ENCODE measurements around the gene CRIP3. TPM values are rescaled to one million over a fixed set of nuclear protein-coding genes. Genes with fewer than 3 reads are reported as not detected.

CRIP3 gene
- total RNA-seq, 1 experiment from 2014 or later: 16.9 TPM

DNA sequence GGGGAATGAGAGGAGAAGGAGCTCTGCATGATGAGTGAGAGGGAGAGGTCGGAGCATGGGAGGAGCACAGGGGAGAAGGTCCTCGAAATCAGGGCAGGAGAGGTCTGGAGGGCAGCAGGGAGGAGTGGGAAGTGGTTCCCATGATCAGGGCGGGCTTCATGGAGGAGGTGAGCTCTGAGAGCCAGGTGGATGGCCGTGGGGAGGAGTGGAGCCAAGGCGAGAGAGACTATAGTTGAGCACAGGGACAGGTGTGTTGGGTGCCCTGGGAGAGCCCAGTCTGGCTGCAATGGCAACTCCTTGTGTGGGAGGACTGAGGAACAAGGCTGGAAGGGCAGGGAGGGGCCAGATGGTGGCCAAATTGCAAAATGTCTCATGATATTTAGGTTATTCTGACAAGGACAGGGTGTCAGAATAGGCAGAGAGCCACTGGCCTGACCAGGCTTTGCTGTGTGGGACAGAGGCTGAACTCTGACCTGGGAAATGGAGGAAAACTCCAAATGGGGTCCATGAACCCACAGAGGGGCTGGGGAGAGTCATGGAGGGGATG is 44.0 kb downstream of the CRIP3 start:
- no peaks in the 10 kb centered on the region for H3K9me3 ChIP-seq (ENCODE audit: control insufficient read depth, low read depth, low read length)
- H3K56ac ChIP-seq (ENCODE audit: insufficient read length, low read depth, low read length): no peak overlapping the region
- H2AK5ac ChIP-seq (ENCODE audit: insufficient read length, low read length): no peak overlapping the region
- no peak overlapping the region for H2BK12ac ChIP-seq (ENCODE audit: insufficient read length, low read depth, low read length)
- Mint-ChIP-seq H3K4me3 (0 out of 5 replicates have a peak overlapping the region, but pooled peaks of 1 of the 2 experiments have one; percentile 13), H3K27me3 (ENCODE audit: low read depth) (peaks cover 25% of the 10 kb centered on the region), H3K4me1 (peaks cover 21 to 35% of the 10 kb centered on the region in 2 experiments), H3K9me3 (no peaks in the 10 kb centered on the region; a peak in 1 of 5 replicates), H3K27ac (0 out of 7 replicates have a peak overlapping the region, but pooled peaks of 1 of the 3 experiments have one; percentile 63), H3K36me3 (ENCODE audit: insufficient read depth in 1 of 3, low read depth in 3 of 3) (no peaks in the 10 kb centered on the region; a peak in 1 of 7 replicates)
- H3K18ac ChIP-seq (ENCODE audit: insufficient read length, low read depth, low read length): no peak overlapping the region
- peaks cover 7% of the 10 kb centered on the region; the same call in 1 of the 2 replicates for H3K4me1 ChIP-seq (ENCODE audit: insufficient read depth, low read length)
- no peak overlapping the region for H4K8ac ChIP-seq (replicated peaks; ENCODE audit: insufficient read length, low read depth, low read length)
- H3K27ac ChIP-seq (ENCODE audit: insufficient read length, low read depth, low read length): no peak overlapping the region
- H3K4ac ChIP-seq (ENCODE audit: low read depth, low read length): no peak overlapping the region
- H4K91ac ChIP-seq (ENCODE audit: insufficient read length, low read depth, low read length): no peak overlapping the region
- TF ChIP-seq, protein P1, sequence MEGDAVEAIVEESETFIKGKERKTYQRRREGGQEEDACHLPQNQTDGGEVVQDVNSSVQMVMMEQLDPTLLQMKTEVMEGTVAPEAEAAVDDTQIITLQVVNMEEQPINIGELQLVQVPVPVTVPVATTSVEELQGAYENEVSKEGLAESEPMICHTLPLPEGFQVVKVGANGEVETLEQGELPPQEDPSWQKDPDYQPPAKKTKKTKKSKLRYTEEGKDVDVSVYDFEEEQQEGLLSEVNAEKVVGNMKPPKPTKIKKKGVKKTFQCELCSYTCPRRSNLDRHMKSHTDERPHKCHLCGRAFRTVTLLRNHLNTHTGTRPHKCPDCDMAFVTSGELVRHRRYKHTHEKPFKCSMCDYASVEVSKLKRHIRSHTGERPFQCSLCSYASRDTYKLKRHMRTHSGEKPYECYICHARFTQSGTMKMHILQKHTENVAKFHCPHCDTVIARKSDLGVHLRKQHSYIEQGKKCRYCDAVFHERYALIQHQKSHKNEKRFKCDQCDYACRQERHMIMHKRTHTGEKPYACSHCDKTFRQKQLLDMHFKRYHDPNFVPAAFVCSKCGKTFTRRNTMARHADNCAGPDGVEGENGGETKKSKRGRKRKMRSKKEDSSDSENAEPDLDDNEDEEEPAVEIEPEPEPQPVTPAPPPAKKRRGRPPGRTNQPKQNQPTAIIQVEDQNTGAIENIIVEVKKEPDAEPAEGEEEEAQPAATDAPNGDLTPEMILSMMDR (conservative IDR thresholded peaks at IDR 0.05): no peak
- no peak overlapping the region for H2AFZ ChIP-seq (ENCODE audit: low read length)
- H3K23me2 ChIP-seq (ENCODE audit: insufficient read length, low read depth, low read length, poor library complexity, severe bottlenecking): no peaks in the 10 kb centered on the region
- no peak overlapping the region for H2BK20ac ChIP-seq (ENCODE audit: low read depth, low read length, poor library complexity, severe bottlenecking)
- H3K9ac ChIP-seq (ENCODE audit: extremely low read depth, insufficient read length, low read length): no peak overlapping the region
- no peak for DNase-seq
- WGBS (ENCODE audit: extremely low coverage, insufficient read length, low lambda C conversion rate): no CpG with 5 or more reads among the region's 5 CpGs
- H3K14ac ChIP-seq (ENCODE audit: insufficient read depth, low read length): no peak overlapping the region
- H3K27me3 ChIP-seq (ENCODE audit: insufficient read depth, low read length): peaks cover 12% of the 10 kb centered on the region
- no peaks in the 10 kb centered on the region for H4K20me1 ChIP-seq (ENCODE audit: control insufficient read depth, insufficient read depth, insufficient read length)
- H3K4me2 ChIP-seq (ENCODE audit: insufficient read depth, insufficient read length, low read length): no peak overlapping the region
- no peak overlapping the region for H2BK15ac ChIP-seq (ENCODE audit: low read depth, low read length)
- no peak overlapping the region for H2BK5ac ChIP-seq (ENCODE audit: insufficient read length, low read length)
- H2BK120ac ChIP-seq (ENCODE audit: low read depth, low read length, poor library complexity, severe bottlenecking): no peak overlapping the region
- H4K5ac ChIP-seq (ENCODE audit: insufficient read length, low read depth, low read length): no peak overlapping the region
- no peaks in the 10 kb centered on the region for H3K79me2 ChIP-seq (ENCODE audit: insufficient read depth, low read length)
- no peaks in the 10 kb centered on the region for H3K79me1 ChIP-seq (ENCODE audit: insufficient read depth, low read depth, low read length, poor library complexity, severe bottlenecking)
- no peak overlapping the region for H3K23ac ChIP-seq (ENCODE audit: insufficient read length, low read depth, low read length)
- no peak overlapping the region for H3T11ph ChIP-seq (ENCODE audit: low read length)

All from H9 (cell line).